Activated naive CD4-positive, alpha-beta T cell (primary cell): ENCODE results near the gene KIF5C.
"Not testable (repeated sequence)": the region's sequence is repeated elsewhere in the genome, so short reads cannot be mapped to it uniquely, and the experiment has no call there.

Experiments used
- DNase-seq, 4 experiments: peaks; one replicate each; lab custom pipeline; 2025; lab: John Stamatoyannopoulos, UW

The KIF5C gene

GRCh38 chr2:148966438-148966758 is 91.4 kb downstream of the KIF5C start:
- no peak for DNase-seq

- no peak for DNase-seq
These were observed 92.0 kb downstream of the KIF5C start for GRCh38 chr2:148967056-148967455.

- DNase-seq = no peak
These were observed 92.6 kb downstream of the KIF5C start for GRCh38 chr2:148967578-148967977.

GRCh38 chr2:148968301-148968700 is 93.3 kb downstream of the KIF5C start:
- no peak for DNase-seq

GRCh38 chr2:148968776-148969319 is 93.8 kb downstream of the KIF5C start:
- DNase-seq = no peak

GRCh38 chr2:148969659-148970061 is 94.6 kb downstream of the KIF5C start:
- no peak for DNase-seq

GRCh38 chr2:148970385-148970784 is 95.4 kb downstream of the KIF5C start:
- no peak for DNase-seq

GRCh38 chr2:148971547-148971946 is 96.5 kb downstream of the KIF5C start:
- no peak for DNase-seq

GRCh38 chr2:148974095-148974494 is 99.1 kb downstream of the KIF5C start:
- DNase-seq = no peak

GRCh38 chr2:148978026-148978685 is 103.1 kb downstream of the KIF5C start:
- no peak for DNase-seq

- DNase-seq = no peak
These were observed 103.7 kb downstream of the KIF5C start for GRCh38 chr2:148978706-148979105.

- no peak for DNase-seq
These were observed 104.3 kb downstream of the KIF5C start for GRCh38 chr2:148979164-148979918.

- no peak for DNase-seq
These were observed 104.9 kb downstream of the KIF5C start for GRCh38 chr2:148979919-148980277.

- DNase-seq = not testable (repeated sequence)
These were observed 105.5 kb downstream of the KIF5C start for GRCh38 chr2:148980496-148980895.

GRCh38 chr2:148981324-148981723 is 106.3 kb downstream of the KIF5C start:
- DNase-seq = no peak

- DNase-seq = no peak
These were observed 106.8 kb downstream of the KIF5C start for GRCh38 chr2:148981781-148982180.

GRCh38 chr2:148982282-148982681 is 107.3 kb downstream of the KIF5C start:
- DNase-seq = no peak

- no peak for DNase-seq
These were observed 108.9 kb downstream of the KIF5C start for GRCh38 chr2:148983896-148984295.

- no peak for DNase-seq
These were observed 109.4 kb downstream of the KIF5C start for GRCh38 chr2:148984449-148984848.

GRCh38 chr2:148987286-148987685 is 112.3 kb downstream of the KIF5C start:
- no peak for DNase-seq

- DNase-seq = no peak
These were observed 113.3 kb downstream of the KIF5C start for GRCh38 chr2:148988337-148988736.

- DNase-seq = peak in 1 of 4 experiments; percentile 9
These were observed 115.0 kb downstream of the KIF5C start for GRCh38 chr2:148989882-148990493.

- no peak for DNase-seq
These were observed 115.9 kb downstream of the KIF5C start for GRCh38 chr2:148990968-148991367.
